ENCODE data around the gene ZNF615.
"Not testable (repeated sequence)": the region's sequence is repeated elsewhere in the genome, so short reads cannot be mapped to it uniquely, and the experiment has no call there.

Gene ZNF615

DNA sequence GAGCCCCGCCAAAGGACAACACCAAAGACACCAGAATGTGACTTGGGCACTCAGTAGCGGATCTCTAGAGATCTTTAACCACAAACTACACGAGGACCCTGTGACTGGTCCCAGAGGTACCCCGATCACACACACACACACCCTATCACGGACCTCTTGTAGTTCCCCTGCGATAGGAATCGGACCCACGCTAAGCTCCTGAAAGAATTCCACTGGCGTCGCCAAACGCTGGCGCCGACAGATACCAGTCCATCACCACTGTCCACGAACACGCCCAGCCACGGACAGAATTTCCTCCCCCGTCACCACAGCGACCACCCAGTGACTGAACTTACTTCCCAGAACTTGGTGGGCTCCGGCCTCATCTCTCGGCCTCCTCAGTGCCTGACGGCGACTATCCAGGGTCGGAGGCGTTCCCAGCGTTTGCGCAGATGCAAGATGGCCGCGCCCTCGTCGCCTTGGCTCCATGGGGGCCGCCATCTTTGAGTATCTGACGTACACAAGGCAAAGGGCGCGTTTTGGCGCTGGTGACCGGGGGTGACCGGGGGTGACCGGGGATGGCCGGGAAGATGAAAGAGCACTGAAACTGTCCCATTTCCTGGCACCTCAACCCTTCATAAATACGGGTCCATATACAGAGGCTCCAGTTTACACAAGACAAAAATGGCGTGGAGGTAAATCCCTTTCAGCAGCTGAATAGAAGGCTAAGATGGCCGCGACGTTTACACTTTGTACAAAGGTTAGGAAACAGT lies at the start of gene ZNF615:
Gene ZNF615, minus strand, starts transcription at position 406 of the 752 bp plus-strand sequence. CDS start 4,500 bp downstream, outside the sequence.
- H3K4me3 ChIP-seq (ENCODE audit: low read depth, low read length), result peak within 1 kb of the TSS; percentile 88
- TF ChIP-seq, protein P1, sequence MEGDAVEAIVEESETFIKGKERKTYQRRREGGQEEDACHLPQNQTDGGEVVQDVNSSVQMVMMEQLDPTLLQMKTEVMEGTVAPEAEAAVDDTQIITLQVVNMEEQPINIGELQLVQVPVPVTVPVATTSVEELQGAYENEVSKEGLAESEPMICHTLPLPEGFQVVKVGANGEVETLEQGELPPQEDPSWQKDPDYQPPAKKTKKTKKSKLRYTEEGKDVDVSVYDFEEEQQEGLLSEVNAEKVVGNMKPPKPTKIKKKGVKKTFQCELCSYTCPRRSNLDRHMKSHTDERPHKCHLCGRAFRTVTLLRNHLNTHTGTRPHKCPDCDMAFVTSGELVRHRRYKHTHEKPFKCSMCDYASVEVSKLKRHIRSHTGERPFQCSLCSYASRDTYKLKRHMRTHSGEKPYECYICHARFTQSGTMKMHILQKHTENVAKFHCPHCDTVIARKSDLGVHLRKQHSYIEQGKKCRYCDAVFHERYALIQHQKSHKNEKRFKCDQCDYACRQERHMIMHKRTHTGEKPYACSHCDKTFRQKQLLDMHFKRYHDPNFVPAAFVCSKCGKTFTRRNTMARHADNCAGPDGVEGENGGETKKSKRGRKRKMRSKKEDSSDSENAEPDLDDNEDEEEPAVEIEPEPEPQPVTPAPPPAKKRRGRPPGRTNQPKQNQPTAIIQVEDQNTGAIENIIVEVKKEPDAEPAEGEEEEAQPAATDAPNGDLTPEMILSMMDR (IDR thresholded peaks at IDR 0.05; ENCODE audit: low read depth, low read length), result no peak
- peak; percentile 87 for DNase-seq
- peaks cover 4% of the 10 kb centered on the region for H3K9me3 ChIP-seq (ENCODE audit: severe bottlenecking)
- H3K27ac ChIP-seq, result peak within 1 kb of the TSS; percentile 81
- peaks cover 14% of the 10 kb centered on the region for H3K36me3 ChIP-seq
- no peaks in the 10 kb centered on the region for H3K27me3 ChIP-seq (ENCODE audit: insufficient read depth, low read depth, severe bottlenecking)

GRCh38 chr19:52056480-52056879 lies 48.5 kb upstream of the ZNF615 start:
- H3K9me3 ChIP-seq (ENCODE audit: severe bottlenecking), result peaks cover 10% of the 10 kb centered on the region
- DNase-seq; H3K36me3 ChIP-seq; H3K27ac ChIP-seq; H3K27me3 ChIP-seq (ENCODE audit: insufficient read depth, low read depth, severe bottlenecking); H3K4me3 ChIP-seq (ENCODE audit: low read depth, low read length): not testable (repeated sequence)

DNA sequence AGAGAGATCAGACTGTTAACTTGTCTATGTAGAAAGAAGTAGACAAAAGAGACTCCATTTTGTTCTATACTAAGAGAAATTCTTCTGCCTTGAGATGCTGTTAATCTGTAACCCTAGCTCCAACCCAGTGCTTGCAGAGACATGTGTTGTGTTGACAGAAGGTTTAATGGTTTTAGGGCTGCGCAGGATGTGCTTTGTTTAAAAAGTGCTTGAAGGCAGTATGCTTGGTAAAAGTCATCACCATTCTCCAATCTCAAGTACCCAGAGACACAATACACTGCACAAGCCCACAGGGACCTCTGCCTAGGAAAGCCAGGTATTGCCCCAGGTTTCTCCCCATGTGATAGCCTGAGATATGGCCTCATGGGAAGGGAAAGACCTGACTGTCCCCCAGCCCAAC lies 43.7 kb upstream of the ZNF615 start:
- peaks cover 14% of the 10 kb centered on the region for H3K9me3 ChIP-seq (ENCODE audit: severe bottlenecking)
- peak overlapping the region; percentile 45 for H3K27ac ChIP-seq
- H3K36me3 ChIP-seq, result peaks cover 10% of the 10 kb centered on the region
- not testable (repeated sequence) for H3K4me3 ChIP-seq (ENCODE audit: low read depth, low read length); H3K27me3 ChIP-seq (ENCODE audit: insufficient read depth, low read depth, severe bottlenecking)
- peak; percentile 10 for DNase-seq

DNA sequence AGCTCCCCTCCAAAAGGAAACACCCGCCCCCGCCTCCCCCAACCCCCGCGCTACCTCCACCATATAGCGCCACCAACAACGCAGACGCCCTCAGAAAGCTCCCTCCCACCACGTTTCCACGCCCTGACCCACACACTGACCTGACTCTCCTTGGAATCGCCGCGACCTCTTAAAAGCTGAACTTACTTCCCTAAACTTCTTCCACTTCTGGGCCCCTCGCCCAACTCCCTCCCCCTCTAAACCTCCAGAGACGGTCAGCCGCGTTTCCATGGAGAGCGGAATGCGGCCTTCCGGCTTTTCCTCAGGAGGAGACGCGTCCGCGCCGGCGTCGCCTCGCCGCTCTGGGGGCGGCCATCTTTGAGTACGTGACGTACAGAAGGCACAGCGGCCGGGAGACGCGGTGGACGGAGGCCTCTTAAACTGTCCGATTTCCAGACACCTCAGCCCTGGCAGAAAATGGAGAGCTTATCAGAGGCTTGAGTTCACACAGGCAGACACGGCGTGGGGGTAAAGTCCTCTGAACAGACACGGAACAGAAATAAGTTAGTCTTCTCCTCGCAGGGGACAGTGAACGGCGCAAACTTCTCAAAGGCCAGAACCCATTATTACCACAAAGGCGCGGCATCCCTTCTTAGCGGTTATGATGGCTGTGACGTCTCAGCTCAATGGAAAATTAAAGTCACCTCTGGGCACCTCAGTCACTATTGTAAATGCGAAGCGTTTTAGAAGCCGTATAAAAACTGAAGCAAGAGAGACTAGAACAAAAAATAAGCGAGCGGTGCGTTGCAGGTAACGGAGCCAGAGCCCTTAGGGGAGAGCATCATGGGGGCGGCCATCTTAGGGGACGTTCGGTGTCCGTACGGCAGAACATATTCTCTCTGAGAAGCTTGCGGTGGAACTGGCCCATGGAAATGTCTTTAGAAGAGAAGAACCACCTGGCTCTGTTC lies 40.8 kb upstream of the ZNF615 start, which contains the start of gene ZNF432:
Gene ZNF432, minus strand, starts transcription at position 284 of the 947 bp plus-strand sequence. CDS start 1,970 bp downstream, outside the sequence.
- Histone ChIP-seq H3K27ac (peak within 1 kb of the TSS; percentile 94), H3K36me3 (peaks cover 35% of the 10 kb centered on the region), H3K9me3 (ENCODE audit: severe bottlenecking) (peaks cover 7% of the 10 kb centered on the region), H3K4me3 (ENCODE audit: low read depth, low read length) (peak within 1 kb of the TSS; percentile 96), H3K27me3 (ENCODE audit: insufficient read depth, low read depth, severe bottlenecking) (no peaks in the 10 kb centered on the region)
- DNase-seq, result peak; percentile 91
- TF ChIP-seq, protein P1 (IDR thresholded peaks at IDR 0.05; ENCODE audit: low read depth, low read length), result no peak

DNA sequence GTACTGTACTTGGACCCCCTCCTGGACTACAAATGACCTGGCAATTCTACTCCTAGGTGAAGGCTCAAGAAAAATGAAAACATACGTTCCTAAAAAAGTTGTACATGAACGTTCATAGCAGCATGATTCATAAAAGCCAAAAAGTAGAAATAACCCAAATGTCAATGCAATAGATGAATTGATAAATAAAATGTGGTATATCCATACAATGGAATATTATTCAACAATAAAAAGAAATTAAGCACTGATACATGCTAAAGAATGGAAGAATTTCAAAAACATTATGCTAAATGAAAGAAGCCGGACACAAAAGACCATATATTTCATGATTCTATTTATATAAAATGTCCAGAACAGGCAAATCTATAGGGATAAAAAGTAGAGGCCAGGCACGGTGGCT lies 31.2 kb upstream of the ZNF615 start:
- Histone ChIP-seq H3K27ac (no peak overlapping the region), H3K27me3 (ENCODE audit: insufficient read depth, low read depth, severe bottlenecking) (no peaks in the 10 kb centered on the region), H3K36me3 (peaks cover 84% of the 10 kb centered on the region), H3K9me3 (ENCODE audit: severe bottlenecking) (peaks cover 9% of the 10 kb centered on the region), H3K4me3 (ENCODE audit: low read depth, low read length) (no peak overlapping the region)
- TF ChIP-seq, protein P1 (IDR thresholded peaks at IDR 0.05; ENCODE audit: low read depth, low read length), result no peak
- no peak for DNase-seq

- TF ChIP-seq, protein P1 (IDR thresholded peaks at IDR 0.05; ENCODE audit: low read depth, low read length), result no peak
- Histone ChIP-seq H3K36me3 (peaks cover 70% of the 10 kb centered on the region), H3K9me3 (ENCODE audit: severe bottlenecking) (peaks cover 33% of the 10 kb centered on the region), H3K27ac (no peak overlapping the region), H3K27me3 (ENCODE audit: insufficient read depth, low read depth, severe bottlenecking) (no peaks in the 10 kb centered on the region), H3K4me3 (ENCODE audit: low read depth, low read length) (no peak overlapping the region)
- no peak for DNase-seq
Measured at GRCh38 chr19:52034051-52034728, 26.2 kb upstream of the ZNF615 start.

Data from WERI-Rb-1 (cell line).